ENCODE data around the gene PHKG2.

Gene PHKG2

GRCh38 chr16:30784215-30784614 lies 36.0 kb downstream of the PHKG2 start:
- in situ Hi-C loops (cut with MboI; ENCODE audit: low pct_unique_long_range_greater_than_20kb, low sequenced_read_pairs, unreplicated experiment): no loop called here
- TF ChIP-seq CTCF (IDR thresholded peaks at IDR 0.05; ENCODE audit: extremely low read depth, insufficient read depth, missing control alignments): no peak
- no peak for DNase-seq (ENCODE audit: low spot score)

- TF ChIP-seq CTCF (IDR thresholded peaks at IDR 0.05; ENCODE audit: extremely low read depth, insufficient read depth, missing control alignments): no peak
- no peak for DNase-seq (ENCODE audit: low spot score)
- in situ Hi-C loops (cut with MboI; ENCODE audit: low pct_unique_long_range_greater_than_20kb, low sequenced_read_pairs, unreplicated experiment): no loop called here
Measured at GRCh38 chr16:30785126-30786106, 37.2 kb downstream of the PHKG2 start.

GRCh38 chr16:30786115-30786935 lies 38.1 kb downstream of the PHKG2 start:
- TF ChIP-seq CTCF (IDR thresholded peaks at IDR 0.05; ENCODE audit: extremely low read depth, insufficient read depth, missing control alignments): no peak
- in situ Hi-C loops (cut with MboI; ENCODE audit: low pct_unique_long_range_greater_than_20kb, low sequenced_read_pairs, unreplicated experiment): no loop called here
- no peak for DNase-seq (ENCODE audit: low spot score)

- no peak for DNase-seq (ENCODE audit: low spot score)
- TF ChIP-seq CTCF (IDR thresholded peaks at IDR 0.05; ENCODE audit: extremely low read depth, insufficient read depth, missing control alignments): no peak
Measured at GRCh38 chr16:30786936-30787612, 38.8 kb downstream of the PHKG2 start, which contains the start of gene ZNF629. Gene ZNF629 (minus strand): TSS chr16:30787205. CDS start chr16:30784482, 2,723 bp downstream.

GRCh38 chr16:30787613-30788378 lies 39.6 kb downstream of the PHKG2 start:
- in situ Hi-C loops (cut with MboI; ENCODE audit: low pct_unique_long_range_greater_than_20kb, low sequenced_read_pairs, unreplicated experiment): no loop called here
- no peak for TF ChIP-seq CTCF (IDR thresholded peaks at IDR 0.05; ENCODE audit: extremely low read depth, insufficient read depth, missing control alignments)
- no peak for DNase-seq (ENCODE audit: low spot score)

More at GRCh38 chr16:30786936-30787612, 38.8 kb downstream of the PHKG2 start, which contains the start of gene ZNF629:
- in situ Hi-C loops (cut with MboI; ENCODE audit: low pct_unique_long_range_greater_than_20kb, low sequenced_read_pairs, unreplicated experiment): no loop called here

Measured in GM13977 (cell line).